Measurements from ENCODE around the gene ATP4B.
A peak's percentile ranks its signal among the peaks of the same experiment; 100 is the strongest.

Gene ATP4B

GRCh38 chr13:113630804-113631203, 27.2 kb downstream of the ATP4B start:
- no peak overlapping the region for H3K18ac ChIP-seq (ENCODE audit: low read length)
- H3K27ac ChIP-seq (ENCODE audit: low read depth, low read length) = no peak overlapping the region
- no peaks in the 10 kb centered on the region for H3K27me3 ChIP-seq (ENCODE audit: insufficient read depth, low read length)
- no peak for DNase-seq
- no CpG with 5 or more reads among the region's 6 CpGs for WGBS (ENCODE audit: extremely low coverage, insufficient coverage, insufficient read length)
- H3K79me1 ChIP-seq (ENCODE audit: low read length) = no peaks in the 10 kb centered on the region
- no peak overlapping the region for H4K91ac ChIP-seq (ENCODE audit: low read depth, low read length)
- no peak overlapping the region for H3K23ac ChIP-seq (ENCODE audit: low read length)
- no peak overlapping the region for H2BK120ac ChIP-seq (ENCODE audit: insufficient read depth, low read length, poor library complexity)
- H3K4me3 ChIP-seq (ENCODE audit: low read depth, low read length) = no peak overlapping the region
- H4K12ac ChIP-seq (ENCODE audit: low read depth, low read length) = no peak overlapping the region
- H2BK12ac ChIP-seq (ENCODE audit: low read length) = no peak overlapping the region
- no peak overlapping the region for H3K4ac ChIP-seq (ENCODE audit: low read depth, low read length)
- H3K4me2 ChIP-seq (ENCODE audit: low read length) = no peak overlapping the region
- H3K36me3 ChIP-seq (ENCODE audit: control insufficient read depth in 1 of 2, insufficient read depth in 2 of 2, low read length in 2 of 2) = peaks cover 59 to 67% of the 10 kb centered on the region in 2 experiments
- H2AFZ ChIP-seq (ENCODE audit: insufficient read depth, low read length, poor library complexity) = no peak overlapping the region
- H3K14ac ChIP-seq (ENCODE audit: low read length) = no peak overlapping the region
- no peak overlapping the region for H2AK5ac ChIP-seq (ENCODE audit: low read length)
- peaks cover 7% of the 10 kb centered on the region for H3K9me3 ChIP-seq (ENCODE audit: insufficient read depth, low read depth, low read length)
- H4K8ac ChIP-seq (ENCODE audit: low read depth, low read length) = no peak overlapping the region
- H3K79me2 ChIP-seq (ENCODE audit: control insufficient read depth, insufficient read depth, low read length, poor library complexity) = no peaks in the 10 kb centered on the region
- no peak overlapping the region for H2BK5ac ChIP-seq (ENCODE audit: low read depth, low read length, poor library complexity)
- no peak overlapping the region for H3K9ac ChIP-seq (ENCODE audit: low read length)
- H3K4me1 ChIP-seq (ENCODE audit: control insufficient read depth in 1 of 2, insufficient read depth in 2 of 2, low read length in 2 of 2) = peaks cover 0 to 4% of the 10 kb centered on the region in 2 experiments

GRCh38 chr13:113630296-113630695, 27.7 kb downstream of the ATP4B start:
- Histone ChIP-seq H3K23ac (ENCODE audit: low read length) (no peak overlapping the region), H3K18ac (ENCODE audit: low read length) (no peak overlapping the region), H2BK120ac (ENCODE audit: insufficient read depth, low read length, poor library complexity) (no peak overlapping the region), H4K8ac (ENCODE audit: low read depth, low read length) (no peak overlapping the region), H4K91ac (ENCODE audit: low read depth, low read length) (no peak overlapping the region), H3K9me3 (ENCODE audit: insufficient read depth, low read depth, low read length) (peaks cover 7% of the 10 kb centered on the region), H2BK5ac (ENCODE audit: low read depth, low read length, poor library complexity) (no peak overlapping the region), H3K4ac (ENCODE audit: low read depth, low read length) (no peak overlapping the region), H4K12ac (ENCODE audit: low read depth, low read length) (no peak overlapping the region), H3K79me2 (ENCODE audit: control insufficient read depth, insufficient read depth, low read length, poor library complexity) (no peaks in the 10 kb centered on the region), H3K36me3 (ENCODE audit: control insufficient read depth in 1 of 2, insufficient read depth in 2 of 2, low read length in 2 of 2) (peaks cover 54 to 61% of the 10 kb centered on the region in 2 experiments), H3K4me2 (ENCODE audit: low read length) (no peak overlapping the region), H3K27me3 (ENCODE audit: insufficient read depth, low read length) (no peaks in the 10 kb centered on the region), H2BK12ac (ENCODE audit: low read length) (no peak overlapping the region), H3K14ac (ENCODE audit: low read length) (no peak overlapping the region), H2AK5ac (ENCODE audit: low read length) (no peak overlapping the region), H2AFZ (ENCODE audit: insufficient read depth, low read length, poor library complexity) (no peak overlapping the region), H3K4me1 (ENCODE audit: control insufficient read depth in 1 of 2, insufficient read depth in 2 of 2, low read length in 2 of 2) (peaks cover 0 to 4% of the 10 kb centered on the region in 2 experiments), H3K27ac (ENCODE audit: low read depth, low read length) (no peak overlapping the region), H3K9ac (ENCODE audit: low read length) (no peak overlapping the region), H3K79me1 (ENCODE audit: low read length) (no peaks in the 10 kb centered on the region), H3K4me3 (ENCODE audit: low read depth, low read length) (no peak overlapping the region)
- no peak for DNase-seq
- no CpG with 5 or more reads among the region's 11 CpGs for WGBS (ENCODE audit: extremely low coverage, insufficient coverage, insufficient read length)

GRCh38 chr13:113629866-113630265, 28.1 kb downstream of the ATP4B start:
- H2AFZ ChIP-seq (ENCODE audit: insufficient read depth, low read length, poor library complexity) = no peak overlapping the region
- no peak overlapping the region for H2AK5ac ChIP-seq (ENCODE audit: low read length)
- no peak overlapping the region for H3K4me3 ChIP-seq (ENCODE audit: low read depth, low read length)
- no peak overlapping the region for H2BK5ac ChIP-seq (ENCODE audit: low read depth, low read length, poor library complexity)
- H3K27ac ChIP-seq (ENCODE audit: low read depth, low read length) = no peak overlapping the region
- no peak overlapping the region for H3K4ac ChIP-seq (ENCODE audit: low read depth, low read length)
- H3K9me3 ChIP-seq (ENCODE audit: insufficient read depth, low read depth, low read length) = peaks cover 7% of the 10 kb centered on the region
- H2BK12ac ChIP-seq (ENCODE audit: low read length) = no peak overlapping the region
- H4K12ac ChIP-seq (ENCODE audit: low read depth, low read length) = no peak overlapping the region
- no peak overlapping the region for H4K8ac ChIP-seq (ENCODE audit: low read depth, low read length)
- H3K79me1 ChIP-seq (ENCODE audit: low read length) = no peaks in the 10 kb centered on the region
- no peak overlapping the region for H4K91ac ChIP-seq (ENCODE audit: low read depth, low read length)
- WGBS (ENCODE audit: extremely low coverage, insufficient coverage, insufficient read length) = no CpG with 5 or more reads among the region's 17 CpGs
- peaks cover 0 to 4% of the 10 kb centered on the region in 2 experiments for H3K4me1 ChIP-seq (ENCODE audit: control insufficient read depth in 1 of 2, insufficient read depth in 2 of 2, low read length in 2 of 2)
- no peaks in the 10 kb centered on the region for H3K79me2 ChIP-seq (ENCODE audit: control insufficient read depth, insufficient read depth, low read length, poor library complexity)
- H3K23ac ChIP-seq (ENCODE audit: low read length) = no peak overlapping the region
- H3K4me2 ChIP-seq (ENCODE audit: low read length) = no peak overlapping the region
- H3K9ac ChIP-seq (ENCODE audit: low read length) = no peak overlapping the region
- no peak overlapping the region for H2BK120ac ChIP-seq (ENCODE audit: insufficient read depth, low read length, poor library complexity)
- no peak for DNase-seq
- H3K36me3 ChIP-seq (ENCODE audit: control insufficient read depth in 1 of 2, insufficient read depth in 2 of 2, low read length in 2 of 2) = peaks cover 52 to 57% of the 10 kb centered on the region in 2 experiments
- H3K18ac ChIP-seq (ENCODE audit: low read length) = no peak overlapping the region
- H3K27me3 ChIP-seq (ENCODE audit: insufficient read depth, low read length) = no peaks in the 10 kb centered on the region
- H3K14ac ChIP-seq (ENCODE audit: low read length) = no peak overlapping the region

DNA sequence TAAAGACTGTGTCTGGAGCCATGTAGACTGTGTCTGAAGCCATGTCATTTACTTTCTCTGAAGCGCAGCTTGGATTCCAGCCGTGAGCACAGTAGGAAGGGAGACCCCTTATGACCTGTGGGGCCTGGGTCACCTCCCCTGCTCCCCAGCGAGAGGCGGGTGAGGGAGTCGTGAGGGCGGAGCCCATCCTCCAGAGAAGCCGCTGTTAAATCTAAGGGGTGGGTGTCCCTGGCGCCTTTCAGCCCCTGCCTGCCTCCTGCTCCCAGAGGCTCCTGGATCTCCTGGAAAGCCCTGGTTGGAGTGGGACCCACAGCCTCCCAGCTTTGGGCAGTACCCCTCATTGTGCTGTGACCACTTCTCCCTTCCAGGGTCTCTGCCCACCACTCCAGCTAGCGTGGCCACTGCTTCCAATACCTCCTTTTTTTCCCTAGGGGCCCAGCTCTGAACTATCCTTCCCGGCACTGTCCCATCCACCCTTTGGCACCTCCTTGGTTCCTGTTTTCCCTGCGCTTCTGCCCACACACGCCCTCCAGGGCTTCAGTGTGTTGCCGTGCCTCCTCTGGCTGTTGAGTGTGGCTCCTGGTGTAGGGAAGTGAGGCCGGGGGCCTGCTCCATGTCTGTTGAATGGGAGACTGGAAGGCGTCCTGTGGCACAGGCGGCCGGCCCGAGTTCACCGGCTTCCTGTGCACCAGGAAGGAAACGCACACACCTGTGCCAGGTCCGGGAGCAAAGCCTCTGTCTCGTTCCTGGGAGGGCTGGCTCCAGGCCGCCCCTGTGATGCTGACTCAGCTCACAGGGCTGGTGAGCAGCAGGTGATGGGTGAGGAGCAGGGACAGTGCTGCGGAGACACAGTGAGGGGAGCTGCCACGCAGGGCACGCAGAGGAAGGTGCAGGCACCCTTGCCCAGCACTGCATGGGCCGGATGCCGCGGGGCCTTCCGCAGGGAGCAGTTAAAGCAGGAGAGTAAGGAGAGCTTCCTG, 29.4 kb downstream of the ATP4B start:
- Histone ChIP-seq H3K4me1 (ENCODE audit: control insufficient read depth in 1 of 2, insufficient read depth in 2 of 2, low read length in 2 of 2) (peaks cover 0 to 4% of the 10 kb centered on the region in 2 experiments), H3K79me1 (ENCODE audit: low read length) (no peaks in the 10 kb centered on the region), H4K8ac (ENCODE audit: low read depth, low read length) (no peak overlapping the region), H3K23ac (ENCODE audit: low read length) (no peak overlapping the region), H3K9me3 (ENCODE audit: insufficient read depth, low read depth, low read length) (peaks cover 5% of the 10 kb centered on the region), H4K91ac (ENCODE audit: low read depth, low read length) (no peak overlapping the region), H3K36me3 (ENCODE audit: control insufficient read depth in 1 of 2, insufficient read depth in 2 of 2, low read length in 2 of 2) (peaks cover 52 to 58% of the 10 kb centered on the region in 2 experiments), H3K4me3 (ENCODE audit: low read depth, low read length) (no peak overlapping the region), H2BK5ac (ENCODE audit: low read depth, low read length, poor library complexity) (no peak overlapping the region), H3K4me2 (ENCODE audit: low read length) (no peak overlapping the region), H3K18ac (ENCODE audit: low read length) (no peak overlapping the region), H3K4ac (ENCODE audit: low read depth, low read length) (peak overlapping the region; percentile 5), H2AK5ac (ENCODE audit: low read length) (no peak overlapping the region), H3K79me2 (ENCODE audit: control insufficient read depth, insufficient read depth, low read length, poor library complexity) (no peaks in the 10 kb centered on the region), H2AFZ (ENCODE audit: insufficient read depth, low read length, poor library complexity) (no peak overlapping the region), H4K12ac (ENCODE audit: low read depth, low read length) (no peak overlapping the region), H3K9ac (ENCODE audit: low read length) (no peak overlapping the region), H2BK120ac (ENCODE audit: insufficient read depth, low read length, poor library complexity) (no peak overlapping the region), H2BK12ac (ENCODE audit: low read length) (no peak overlapping the region), H3K14ac (ENCODE audit: low read length) (no peak overlapping the region), H3K27me3 (ENCODE audit: insufficient read depth, low read length) (no peaks in the 10 kb centered on the region), H3K27ac (ENCODE audit: low read depth, low read length) (no peak overlapping the region)
- no peak for DNase-seq
- whole genome bisulfite sequencing (ENCODE audit: extremely low coverage, insufficient coverage, insufficient read length) = no CpG with 5 or more reads among the region's 30 CpGs
